ENCODE measurements around the gene ZDHHC17. TPM values are rescaled to one million over a fixed set of nuclear protein-coding genes. Genes with fewer than 3 reads are reported as not detected.

Gene ZDHHC17
- total and polyA plus RNA-seq, 2 donors from 2014 or later: 7.7 to 39.5 TPM

DNA sequence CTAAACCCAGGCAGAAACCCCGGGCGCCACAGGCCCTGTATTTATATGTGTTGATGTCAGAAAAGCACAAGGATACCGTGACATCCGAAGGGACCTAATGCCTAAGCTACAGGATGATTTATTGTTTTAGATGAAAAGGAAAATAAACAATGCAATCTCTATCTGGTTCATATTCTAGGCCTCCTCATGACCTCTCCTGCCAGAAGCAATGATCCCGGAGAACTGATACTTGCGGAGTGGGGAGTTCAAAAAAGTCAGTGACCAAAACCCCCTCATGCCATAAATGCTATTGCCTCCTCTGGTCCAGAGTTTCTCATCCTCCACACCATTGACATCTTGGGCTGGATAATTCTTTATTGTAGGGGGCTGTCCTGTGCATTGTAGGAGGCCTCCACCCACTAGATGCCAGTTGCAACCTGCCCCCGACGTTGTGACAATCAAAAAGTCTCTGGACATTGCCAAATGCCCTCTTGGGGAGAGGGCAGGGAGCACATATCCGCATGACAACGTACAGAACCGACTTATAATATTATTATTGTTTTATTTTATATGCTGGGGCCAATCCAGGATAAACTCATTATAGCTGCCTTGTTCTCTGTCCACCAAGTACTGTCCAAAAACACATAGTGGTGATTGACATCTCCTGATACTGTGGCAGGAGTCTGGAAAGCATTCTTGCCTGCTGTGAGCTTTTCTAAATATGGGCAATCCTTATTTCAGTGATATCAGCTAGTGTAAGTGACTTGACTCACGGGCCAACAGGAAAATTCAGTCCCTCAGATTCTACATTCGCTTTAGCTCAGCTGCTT, 116.0 kb downstream of the ZDHHC17 start:
- peak in 4 of 5 donors; percentile 28 to 83 (median 59) for DNase-seq
- H3K36me3 ChIP-seq (ENCODE audit: control insufficient read depth in 2 of 3, insufficient read depth in 3 of 3, low read length in 3 of 3): no peaks in the 10 kb centered on the region
- intact Hi-C loops (cut with DNase I): no loop called here
- no peaks in the 10 kb centered on the region for H3K9me3 ChIP-seq (ENCODE audit: control insufficient read depth in 2 of 3, insufficient read depth in 1 of 3, low read length in 3 of 3)
- H3K4me1 ChIP-seq (ENCODE audit: control insufficient read depth in 2 of 3, insufficient read depth in 2 of 3, low read depth in 1 of 3, low read length in 3 of 3): peaks cover 0 to 3% (median 0%) of the 10 kb centered on the region in 3 donors
- TF ChIP-seq, protein P1, sequence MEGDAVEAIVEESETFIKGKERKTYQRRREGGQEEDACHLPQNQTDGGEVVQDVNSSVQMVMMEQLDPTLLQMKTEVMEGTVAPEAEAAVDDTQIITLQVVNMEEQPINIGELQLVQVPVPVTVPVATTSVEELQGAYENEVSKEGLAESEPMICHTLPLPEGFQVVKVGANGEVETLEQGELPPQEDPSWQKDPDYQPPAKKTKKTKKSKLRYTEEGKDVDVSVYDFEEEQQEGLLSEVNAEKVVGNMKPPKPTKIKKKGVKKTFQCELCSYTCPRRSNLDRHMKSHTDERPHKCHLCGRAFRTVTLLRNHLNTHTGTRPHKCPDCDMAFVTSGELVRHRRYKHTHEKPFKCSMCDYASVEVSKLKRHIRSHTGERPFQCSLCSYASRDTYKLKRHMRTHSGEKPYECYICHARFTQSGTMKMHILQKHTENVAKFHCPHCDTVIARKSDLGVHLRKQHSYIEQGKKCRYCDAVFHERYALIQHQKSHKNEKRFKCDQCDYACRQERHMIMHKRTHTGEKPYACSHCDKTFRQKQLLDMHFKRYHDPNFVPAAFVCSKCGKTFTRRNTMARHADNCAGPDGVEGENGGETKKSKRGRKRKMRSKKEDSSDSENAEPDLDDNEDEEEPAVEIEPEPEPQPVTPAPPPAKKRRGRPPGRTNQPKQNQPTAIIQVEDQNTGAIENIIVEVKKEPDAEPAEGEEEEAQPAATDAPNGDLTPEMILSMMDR (IDR thresholded peaks at IDR 0.05; ENCODE audit: borderline replicate concordance, extremely low read depth, insufficient read depth): no peak
- H3K27ac ChIP-seq (ENCODE audit: low read depth in 2 of 2, low read length in 2 of 2): peak overlapping the region; percentile 83 to 94
- H3K27me3 ChIP-seq (ENCODE audit: control insufficient read depth, insufficient read depth, low read length): no peaks in the 10 kb centered on the region
- H3K9ac ChIP-seq (ENCODE audit: low read length in 3 of 3): peak overlapping the region; percentile 26 to 72 (median 69)
- H3K4me3 ChIP-seq (ENCODE audit: low read length in 3 of 3): peak overlapping the region; percentile 68 to 82 (median 78)
- no peak for FAIRE-seq

GRCh38 chr12:76880519-76881023, 116.7 kb downstream of the ZDHHC17 start:
- Histone ChIP-seq H3K9me3 (ENCODE audit: control insufficient read depth in 2 of 3, insufficient read depth in 1 of 3, low read length in 3 of 3) (no peaks in the 10 kb centered on the region), H3K4me3 (ENCODE audit: low read length in 3 of 3) (no peak overlapping the region), H3K4me1 (ENCODE audit: control insufficient read depth in 2 of 3, insufficient read depth in 2 of 3, low read depth in 1 of 3, low read length in 3 of 3) (peaks cover 0 to 3% (median 0%) of the 10 kb centered on the region in 3 donors), H3K36me3 (ENCODE audit: control insufficient read depth in 2 of 3, insufficient read depth in 3 of 3, low read length in 3 of 3) (no peaks in the 10 kb centered on the region), H3K27me3 (ENCODE audit: control insufficient read depth, insufficient read depth, low read length) (no peaks in the 10 kb centered on the region), H3K27ac (ENCODE audit: low read depth in 2 of 2, low read length in 2 of 2) (no peak overlapping the region), H3K9ac (ENCODE audit: low read length in 3 of 3) (no peak overlapping the region)
- no peak for DNase-seq
- no peak for FAIRE-seq
- TF ChIP-seq, protein P1 (IDR thresholded peaks at IDR 0.05; ENCODE audit: borderline replicate concordance, extremely low read depth, insufficient read depth): no peak
- intact Hi-C loops (cut with DNase I): no loop called here

- FAIRE-seq (no peak), DNase-seq (no peak)
- Histone ChIP-seq H3K4me3 (ENCODE audit: low read length in 3 of 3) (no peak overlapping the region), H3K9ac (ENCODE audit: low read length in 3 of 3) (no peak overlapping the region), H3K4me1 (ENCODE audit: control insufficient read depth in 2 of 3, insufficient read depth in 2 of 3, low read depth in 1 of 3, low read length in 3 of 3) (peaks cover 0 to 3% (median 0%) of the 10 kb centered on the region in 3 donors), H3K9me3 (ENCODE audit: control insufficient read depth in 2 of 3, insufficient read depth in 1 of 3, low read length in 3 of 3) (no peaks in the 10 kb centered on the region), H3K27ac (ENCODE audit: low read depth in 2 of 2, low read length in 2 of 2) (no peak overlapping the region), H3K36me3 (ENCODE audit: control insufficient read depth in 2 of 3, insufficient read depth in 3 of 3, low read length in 3 of 3) (no peaks in the 10 kb centered on the region), H3K27me3 (ENCODE audit: control insufficient read depth, insufficient read depth, low read length) (no peaks in the 10 kb centered on the region)
- TF ChIP-seq, protein P1 (IDR thresholded peaks at IDR 0.05; ENCODE audit: borderline replicate concordance, extremely low read depth, insufficient read depth): no peak
- intact Hi-C loops (cut with DNase I): no loop called here
Measured at GRCh38 chr12:76881142-76881541, 117.2 kb downstream of the ZDHHC17 start.
